A673 (cell line): ENCODE results near the gene MRPS21. TPM values are rescaled to one million over a fixed set of nuclear protein-coding genes. Genes with fewer than 3 reads are reported as not detected.
"Not testable (repeated sequence)": the region's sequence is repeated elsewhere in the genome, so short reads cannot be mapped to it uniquely, and the experiment has no call there.

Source experiments
- BruUV-seq: library from RNA; stranded (reverse); fragments of 400-500 nt; replicated peaks from 2 replicates; lab custom pipeline; 2021; lab: Mats Ljungman, UMichigan
- CTCF ChIA-PET: fragments of 300-600 bp; sonication (Branson Sonifier 250); formaldehyde crosslinking; loops from one replicate; lab custom pipeline; 2022; ENCODE audit warnings: antibody characterized with exemption; lab: Charles Lee
- POLR2A ChIA-PET: fragments of 300-600 bp; sonication (Branson Sonifier 250); formaldehyde crosslinking; loops from one replicate; lab custom pipeline; 2022; ENCODE audit warnings: antibody characterized with exemption; ENCODE audit not compliant: low non-redundant PET; lab: Charles Lee
- DNase-seq: peaks from one replicate; pipeline ENCODE4 v3.0.0-alpha.2; 2015; ENCODE audit warnings: low spot score
- H3K27ac ChIP-seq: fragments of 200-600 bp; sonication (generic); 2 replicates; pipeline ENCODE4 v1.5.1; 2016; ENCODE audit warnings: mixed run types, low read depth, mild to moderate bottlenecking, mixed read lengths, antibody characterized with exemption, low read length; ENCODE audit not compliant: poor library complexity, severe bottlenecking
- H3K27me3 ChIP-seq: fragments of 200-600 bp; sonication (generic); replicated peaks from 2 replicates; pipeline ENCODE4 v1.6.1; 2017; ENCODE audit warnings: mixed run types, low read depth, mild to moderate bottlenecking, mixed read lengths, antibody characterized with exemption, low read length; ENCODE audit not compliant: insufficient read depth, poor library complexity
- H3K36me3 ChIP-seq: fragments of 200-600 bp; sonication (generic); 2 replicates; pipeline ENCODE4 v1.6.1; 2016; ENCODE audit warnings: mixed run types, mild to moderate bottlenecking, mixed read lengths, antibody characterized with exemption, low read length; ENCODE audit not compliant: insufficient read depth, poor library complexity, severe bottlenecking
- H3K4me1 ChIP-seq: fragments of 200-600 bp; sonication (generic); 2 replicates; pipeline ENCODE4 v1.6.1; 2017; ENCODE audit warnings: mixed run types, mild to moderate bottlenecking, mixed read lengths, antibody characterized with exemption, low read length; ENCODE audit not compliant: insufficient read depth, poor library complexity, severe bottlenecking
- H3K4me3 ChIP-seq: fragments of 200-600 bp; sonication (generic); 2 replicates; pipeline ENCODE4 v1.5.1; 2016; ENCODE audit warnings: low read depth, mixed run types, mild to moderate bottlenecking, mixed read lengths, low read length; ENCODE audit not compliant: poor library complexity, severe bottlenecking
- H3K9me3 ChIP-seq: fragments of 200-600 bp; sonication (generic); 2 replicates; pipeline ENCODE4 v1.6.1; 2016; ENCODE audit warnings: mixed run types, low read depth, mild to moderate bottlenecking, mixed read lengths, antibody characterized with exemption, low read length; ENCODE audit not compliant: poor library complexity, severe bottlenecking
- EZH2 ChIP-seq: fragments of 200-600 bp; sonication (generic); IDR thresholded peaks from 2 replicates; pipeline ENCODE4 v1.6.1; 2017; ENCODE audit warnings: borderline replicate concordance, low read depth, mild to moderate bottlenecking, mixed read lengths, antibody characterized with exemption, low read length; ENCODE audit not compliant: poor library complexity, severe bottlenecking
- intact Hi-C: fragments of 100-400 bp; cut with micrococcal nuclease; formaldehyde crosslinking; loops from one replicate; pipeline ENCODE4 v1.10.0; 2022; ENCODE audit not compliant: unreplicated experiment
- total RNA-seq: library from RNA; stranded (reverse); gene quantifications from 2 replicates; pipeline ENCODE4 v1.2.3, GENCODE V29; 2021
- TF ChIP-seq, protein P1 (sequence below): fragments of 300-800, 200-600 bp; sonication (generic); conservative IDR thresholded peaks from 2 replicates; pipeline ENCODE4 v1.5.1; 2017; ENCODE audit warnings: low read depth, mild to moderate bottlenecking, antibody characterized with exemption, low read length, moderate library complexity, mixed read lengths

MRPS21 gene
- total RNA-seq, 1 experiment from 2014 or later, result 96.3 TPM

DNA sequence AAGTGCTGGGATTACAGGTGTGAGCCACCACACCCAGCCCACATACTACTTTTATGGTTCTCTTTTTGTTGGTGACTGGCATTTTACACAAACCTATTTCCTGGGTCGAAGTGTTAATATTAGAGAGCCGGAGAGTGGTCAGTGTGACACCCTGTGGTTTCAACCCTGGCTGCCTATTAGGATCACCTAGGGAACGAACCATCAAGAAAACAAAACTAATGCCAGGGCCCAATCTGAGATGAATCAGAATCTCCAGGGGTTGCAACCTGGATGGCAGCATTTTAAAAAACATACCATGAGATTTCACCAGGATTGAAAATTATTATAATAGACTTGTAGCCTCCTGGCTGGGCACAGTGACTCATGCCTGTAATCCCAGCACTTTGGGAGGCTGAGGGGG lies 6.1 kb downstream of the MRPS21 start:
- BruUV-seq, result no TSS peak
- intact Hi-C loops, result no loop called here
- DNase-seq, result no peak
- Histone ChIP-seq H3K4me1 (peaks cover 8% of the 10 kb centered on the region), H3K4me3 (no peak overlapping the region), H3K27me3 (no peaks in the 10 kb centered on the region), H3K36me3 (peaks cover 62% of the 10 kb centered on the region), H3K9me3 (no peaks in the 10 kb centered on the region), H3K27ac (no peak overlapping the region)
- CTCF ChIA-PET, result no interaction called here
- POLR2A ChIA-PET, result no interaction called here
- TF ChIP-seq, protein P1, sequence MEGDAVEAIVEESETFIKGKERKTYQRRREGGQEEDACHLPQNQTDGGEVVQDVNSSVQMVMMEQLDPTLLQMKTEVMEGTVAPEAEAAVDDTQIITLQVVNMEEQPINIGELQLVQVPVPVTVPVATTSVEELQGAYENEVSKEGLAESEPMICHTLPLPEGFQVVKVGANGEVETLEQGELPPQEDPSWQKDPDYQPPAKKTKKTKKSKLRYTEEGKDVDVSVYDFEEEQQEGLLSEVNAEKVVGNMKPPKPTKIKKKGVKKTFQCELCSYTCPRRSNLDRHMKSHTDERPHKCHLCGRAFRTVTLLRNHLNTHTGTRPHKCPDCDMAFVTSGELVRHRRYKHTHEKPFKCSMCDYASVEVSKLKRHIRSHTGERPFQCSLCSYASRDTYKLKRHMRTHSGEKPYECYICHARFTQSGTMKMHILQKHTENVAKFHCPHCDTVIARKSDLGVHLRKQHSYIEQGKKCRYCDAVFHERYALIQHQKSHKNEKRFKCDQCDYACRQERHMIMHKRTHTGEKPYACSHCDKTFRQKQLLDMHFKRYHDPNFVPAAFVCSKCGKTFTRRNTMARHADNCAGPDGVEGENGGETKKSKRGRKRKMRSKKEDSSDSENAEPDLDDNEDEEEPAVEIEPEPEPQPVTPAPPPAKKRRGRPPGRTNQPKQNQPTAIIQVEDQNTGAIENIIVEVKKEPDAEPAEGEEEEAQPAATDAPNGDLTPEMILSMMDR, result no peak
- TF ChIP-seq EZH2, result no peak

GRCh38 chr1:150302338-150302737 lies 8.7 kb downstream of the MRPS21 start:
- CTCF ChIA-PET, result no interaction called here
- Histone ChIP-seq H3K36me3 (peaks cover 47% of the 10 kb centered on the region), H3K4me3 (no peak overlapping the region), H3K4me1 (no peaks in the 10 kb centered on the region), H3K27ac (no peak overlapping the region), H3K27me3 (no peaks in the 10 kb centered on the region), H3K9me3 (no peaks in the 10 kb centered on the region)
- intact Hi-C loops, result no loop called here
- POLR2A ChIA-PET, result no interaction called here
- TF ChIP-seq, protein P1, result no peak
- TF ChIP-seq EZH2, result no peak
- no TSS peak for BruUV-seq
- no peak for DNase-seq

DNA sequence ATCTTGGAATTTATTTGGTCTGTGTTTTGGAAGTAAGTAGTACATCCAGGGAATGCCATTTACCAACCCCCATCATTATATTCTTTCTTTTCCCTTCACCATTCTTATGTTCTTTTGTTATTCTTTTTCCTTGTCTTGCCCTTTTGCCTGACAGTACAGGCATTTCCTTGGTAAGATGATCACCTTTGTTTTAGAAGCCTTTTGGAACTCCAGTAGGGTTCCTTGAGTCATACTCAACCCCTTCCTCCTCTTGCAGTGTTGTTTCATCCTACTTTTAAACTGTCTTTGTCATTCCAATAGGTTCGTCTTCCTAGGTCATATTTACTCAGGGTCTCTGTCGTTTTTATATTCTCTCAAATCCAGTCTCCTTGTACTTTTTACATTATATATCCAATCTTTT lies 9.2 kb downstream of the MRPS21 start:
- CTCF ChIA-PET, result no interaction called here
- BruUV-seq, result TSS peak; percentile 1
- H3K27me3 ChIP-seq, result no peaks in the 10 kb centered on the region
- no peaks in the 10 kb centered on the region for H3K4me1 ChIP-seq
- no peak for DNase-seq
- TF ChIP-seq, protein P1, result no peak
- no peak for TF ChIP-seq EZH2
- POLR2A ChIA-PET, result no interaction called here
- no peaks in the 10 kb centered on the region for H3K9me3 ChIP-seq
- H3K4me3 ChIP-seq, result no peak overlapping the region
- H3K27ac ChIP-seq, result no peak overlapping the region
- intact Hi-C loops, result no loop called here
- H3K36me3 ChIP-seq, result peaks cover 47% of the 10 kb centered on the region

GRCh38 chr1:150308585-150308984 lies 14.9 kb downstream of the MRPS21 start:
- H3K9me3 ChIP-seq, POLR2A ChIA-PET, H3K4me1 ChIP-seq, CTCF ChIA-PET, BruUV-seq, H3K27ac ChIP-seq, H3K4me3 ChIP-seq, intact Hi-C loops, H3K27me3 ChIP-seq, DNase-seq: not testable (repeated sequence)
- peaks cover 19% of the 10 kb centered on the region for H3K36me3 ChIP-seq
